Stimulated activated CD4-positive, alpha-beta T cell treated with anti-CD3 and anti-CD28 coated beads, Interleukin-15, amount 100 ng/mL, for 1 hour (primary cell): ENCODE data around the gene NEK8.
A peak's percentile ranks its signal among the peaks of the same experiment; 100 is the strongest.
"Not testable (repeated sequence)": the region's sequence is repeated elsewhere in the genome, so short reads cannot be mapped to it uniquely, and the experiment has no call there.

ENCODE experiments used
- DNase-seq, 2 donors: peaks; one replicate each; pipeline ENCODE4 v3.0.0-alpha.2; 2020; ENCODE audit warnings: low read depth in 1 of 2, low spot score in 1 of 2

The NEK8 gene

DNA sequence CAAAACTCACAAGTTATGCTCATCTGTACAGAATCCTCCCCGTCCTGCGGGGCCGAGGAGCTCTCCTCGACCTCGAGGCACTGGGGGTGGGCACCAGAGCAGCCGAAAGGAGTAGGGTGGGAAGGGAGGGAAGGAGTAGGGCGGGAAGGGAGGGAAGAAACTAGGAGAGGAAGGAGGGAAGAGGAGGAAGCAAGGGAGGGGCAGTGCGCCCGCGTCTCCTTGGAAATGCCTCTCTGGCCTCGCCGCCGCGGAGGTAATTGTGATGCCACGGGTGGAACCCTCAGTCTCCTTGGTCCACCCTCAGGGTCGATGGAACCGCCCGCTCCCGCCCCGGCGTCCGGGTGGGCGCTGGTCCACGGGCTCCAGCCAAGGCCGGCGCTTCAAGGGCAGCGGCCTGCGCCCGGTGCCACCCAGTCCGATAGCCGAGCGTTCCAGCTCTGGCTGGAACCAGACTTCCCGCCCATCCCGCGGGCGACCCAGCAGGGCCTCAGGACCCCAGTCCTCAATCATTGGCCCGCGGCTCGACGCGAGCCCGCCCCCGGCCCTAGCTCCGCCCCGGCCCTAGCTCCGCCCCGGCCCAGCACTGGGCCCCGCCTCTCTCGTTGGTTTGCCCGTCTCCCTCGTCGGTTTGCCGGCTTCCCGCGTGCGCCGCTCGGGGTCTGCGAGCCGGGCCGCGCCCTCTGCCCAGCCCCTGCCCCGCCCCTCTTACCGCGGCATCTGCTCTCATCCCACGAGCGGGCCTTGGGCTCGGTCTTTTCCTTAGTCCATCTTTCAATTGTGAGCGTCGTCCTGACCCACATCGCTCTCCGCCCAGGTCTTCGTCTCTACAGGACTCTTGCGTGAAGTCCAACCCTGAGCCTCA lies 17.5 kb upstream of the NEK8 start:
- peak; percentile 86 to 91 for DNase-seq

GRCh38 chr17:28711723-28712031 lies 16.9 kb upstream of the NEK8 start, which contains the start of gene PROCA1:
Gene PROCA1 (minus strand): TSS chr17:28711888. CDS start chr17:28711660, 228 bp downstream.
- no peak for DNase-seq

- peak; percentile 37 to 48 for DNase-seq
Observed at GRCh38 chr17:28712032-28712704, 16.4 kb upstream of the NEK8 start.

GRCh38 chr17:28712705-28713415 lies 15.7 kb upstream of the NEK8 start:
- no peak for DNase-seq

DNA sequence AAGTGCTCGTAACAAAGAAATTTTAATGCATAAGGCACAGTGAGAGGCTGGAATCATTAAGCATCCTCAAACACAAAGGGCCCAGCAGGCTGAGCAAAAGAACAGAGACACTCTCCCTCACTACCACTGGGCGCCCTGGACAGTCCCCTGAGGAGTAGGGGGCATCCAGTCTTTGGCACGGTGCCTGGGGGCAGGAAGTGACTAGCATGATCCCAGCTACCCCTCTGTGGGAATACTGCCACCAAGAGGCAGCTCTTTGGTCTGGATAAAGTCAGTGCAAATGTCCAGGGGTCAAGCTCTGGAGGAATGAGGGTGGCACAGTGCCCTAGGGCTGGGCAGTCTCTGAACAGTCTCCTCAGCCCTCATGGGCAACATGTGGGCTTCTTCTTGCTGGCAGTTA lies 14.3 kb upstream of the NEK8 start:
- no peak for DNase-seq

GRCh38 chr17:28715217-28715616 lies 13.4 kb upstream of the NEK8 start:
- DNase-seq = no peak

DNA sequence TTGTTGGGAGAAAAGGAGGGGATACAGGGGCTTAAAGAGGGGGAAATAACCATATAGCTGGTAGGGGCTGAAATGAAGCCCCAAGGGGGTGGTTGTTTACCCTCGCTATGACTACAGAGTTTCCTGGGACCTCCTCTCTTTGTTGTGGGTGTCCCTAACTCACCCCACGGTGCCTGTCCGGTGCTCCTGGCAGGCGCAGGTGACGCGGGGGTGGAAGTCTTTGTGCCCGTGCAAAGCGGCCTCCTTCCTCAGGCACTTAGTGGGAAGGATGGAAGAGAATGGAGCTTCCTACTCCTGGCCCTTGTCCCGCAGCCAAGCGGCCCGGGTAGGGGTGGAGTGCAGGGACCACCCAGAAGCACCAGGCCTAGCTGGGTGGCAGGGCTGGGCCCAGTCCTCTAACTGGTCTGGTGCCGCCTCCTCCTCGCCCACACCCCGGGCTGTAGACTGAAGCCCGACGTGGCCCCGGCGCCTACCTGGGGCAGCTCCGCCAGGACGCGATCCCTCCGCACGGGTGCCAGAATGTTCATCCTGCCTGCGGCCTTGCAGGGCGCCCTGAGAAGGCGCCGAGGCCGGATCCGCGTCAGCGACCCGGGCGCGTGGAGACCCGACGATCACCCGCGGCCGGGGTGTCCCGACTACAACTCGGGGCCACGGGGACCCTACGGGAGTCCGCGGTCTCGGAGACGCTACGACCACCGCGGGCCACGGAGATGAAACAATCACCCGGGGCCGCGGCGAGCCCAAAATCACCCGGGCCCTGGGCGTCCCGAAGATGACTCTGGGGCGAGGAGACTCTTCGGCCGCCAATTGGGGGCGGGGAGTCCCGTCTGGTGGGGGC lies 11.6 kb upstream of the NEK8 start:
- DNase-seq = no peak

GRCh38 chr17:28717578-28718332 lies 10.8 kb upstream of the NEK8 start, which contains the start of gene RAB34:
Gene RAB34 (minus strand): TSS chr17:28717868. CDS start chr17:28717266, 602 bp downstream.
- DNase-seq = no peak

GRCh38 chr17:28718333-28719020 lies 10.1 kb upstream of the NEK8 start:
- no peak for DNase-seq

GRCh38 chr17:28719021-28719433 lies 9.6 kb upstream of the NEK8 start:
- DNase-seq = no peak

- no peak for DNase-seq
Observed at GRCh38 chr17:28720247-28720996, 8.2 kb upstream of the NEK8 start.

DNA sequence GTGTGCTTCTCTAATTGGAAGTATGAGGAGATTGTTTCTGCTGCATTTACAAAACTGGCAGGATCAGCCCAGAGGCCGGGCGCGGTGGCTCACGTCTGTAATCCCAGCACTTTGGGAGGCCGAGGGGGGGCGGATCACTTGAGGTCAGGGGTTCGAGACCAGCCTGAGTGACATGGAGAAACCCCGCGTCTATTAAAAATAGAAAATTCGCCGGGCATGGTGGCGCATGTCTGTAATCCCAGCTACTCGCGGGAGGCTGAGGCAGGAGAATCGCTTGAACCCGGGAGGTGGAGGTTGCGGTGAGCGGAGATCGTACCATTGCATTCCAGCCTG lies 7.6 kb upstream of the NEK8 start:
- not testable (repeated sequence) for DNase-seq

GRCh38 chr17:28722417-28723158 lies 6.0 kb upstream of the NEK8 start:
- DNase-seq = no peak

DNA sequence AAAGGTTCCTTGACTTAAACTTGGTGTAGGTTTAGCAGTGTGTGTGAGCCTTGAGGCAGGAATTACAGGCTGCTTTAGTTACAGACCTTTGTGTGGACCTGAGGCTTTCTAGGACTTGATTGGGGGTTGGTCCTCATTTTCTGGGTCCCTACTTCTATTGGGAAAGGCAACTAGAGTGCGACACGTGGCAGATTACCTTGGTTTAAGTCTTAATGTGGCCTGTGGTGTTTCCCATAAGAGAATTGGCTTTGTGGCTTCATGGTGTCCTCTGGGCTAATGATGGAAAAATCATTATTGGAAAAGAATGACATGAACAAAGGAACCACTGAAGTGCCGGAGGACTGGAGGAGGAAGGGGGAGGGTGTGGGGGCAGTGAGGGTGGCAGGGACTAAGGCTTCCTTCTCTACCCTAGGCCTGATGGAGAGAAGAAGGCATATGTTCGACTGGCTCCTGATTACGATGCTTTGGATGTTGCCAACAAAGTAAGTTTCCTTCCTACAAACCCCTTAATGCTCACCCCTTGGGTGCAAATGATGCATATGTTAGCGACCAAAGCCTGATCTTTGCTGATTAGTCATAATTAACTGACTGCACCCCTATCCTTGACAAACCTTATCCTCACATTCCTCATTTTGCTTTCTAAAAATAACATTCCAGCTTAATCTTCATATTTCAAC lies 5.3 kb upstream of the NEK8 start:
- DNase-seq = no peak

DNA sequence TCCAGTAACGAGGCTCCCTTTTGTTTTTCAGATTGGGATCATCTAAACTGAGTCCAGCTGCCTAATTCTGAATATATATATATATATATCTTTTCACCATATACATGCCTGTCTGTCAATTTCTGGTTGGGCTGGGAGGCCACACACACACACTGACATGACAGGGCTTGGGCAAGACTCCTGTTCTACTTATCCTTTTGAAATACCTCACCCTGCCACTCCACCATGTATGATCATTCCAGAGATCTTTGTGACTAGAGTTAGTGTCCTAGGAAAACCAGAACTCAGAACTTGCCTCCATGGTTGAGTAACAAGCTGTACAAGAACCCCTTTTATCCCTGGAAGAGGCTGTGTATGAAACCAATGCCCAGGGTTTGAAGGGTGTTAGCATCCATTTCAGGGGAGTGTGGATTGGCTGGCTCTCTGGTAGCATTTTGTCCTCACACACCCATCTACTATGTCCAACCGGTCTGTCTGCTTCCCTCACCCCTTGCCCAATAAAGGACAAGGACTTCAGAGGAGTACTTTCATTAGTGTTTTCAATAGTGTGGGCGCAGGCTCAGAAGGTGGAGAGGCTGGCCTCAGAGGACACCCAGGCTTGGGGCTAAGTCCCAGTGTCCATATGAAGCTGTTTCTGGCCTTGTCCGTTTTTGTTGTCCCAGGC lies 4.6 kb upstream of the NEK8 start:
- not testable (repeated sequence) for DNase-seq

GRCh38 chr17:28724500-28725165 lies 4.0 kb upstream of the NEK8 start:
- DNase-seq = no peak
